GM12878 (cell line): ENCODE measurements around the gene CCDC88C.

Source experiments
- BHLHE40 ChIP-seq, 2 experiments: fragments of 450-650 bp in 1 of 2; IDR thresholded peaks; 2 replicates each; pipeline ENCODE4 v1.6.1; 2011 to 2017; ENCODE audit warnings: low read depth in 2 of 2, borderline replicate concordance in 1 of 2, improper control_type of control experiment in 1 of 2, low read length in 1 of 2, mild to moderate bottlenecking in 1 of 2
- CBX3 ChIP-seq: fragments of 200-600 bp; sonication (generic); IDR thresholded peaks from 2 replicates; pipeline ENCODE4 v1.6.1; 2016; ENCODE audit warnings: low read depth, borderline replicate concordance
- CHD4 ChIP-seq: fragments of 200-600 bp; sonication (generic); IDR thresholded peaks from 2 replicates; pipeline ENCODE4 v1.6.1; 2016; ENCODE audit warnings: mild to moderate bottlenecking
- CREM ChIP-seq: IDR thresholded peaks from 2 replicates; pipeline ENCODE4 v1.6.1; 2014; ENCODE audit warnings: antibody characterized with exemption, low read depth
- EP300 ChIP-seq, 2 experiments: fragments of 150-350 bp in 1 of 2; IDR thresholded peaks; 2 replicates each; pipeline ENCODE4 v1.6.1; 2011 to 2012; ENCODE audit warnings: low read depth in 2 of 2, low read length in 2 of 2, borderline replicate concordance in 1 of 2, improper control_type of control experiment in 1 of 2, inconsistent platforms in 1 of 2; ENCODE audit not compliant: control insufficient read depth in 1 of 2
- GABPA ChIP-seq: IDR thresholded peaks from 2 replicates; pipeline ENCODE4 v1.6.1; 2014; ENCODE audit warnings: antibody characterized with exemption, low read depth, mild to moderate bottlenecking, inconsistent platforms
- SUZ12 ChIP-seq: fragments of 200-600 bp; sonication (generic); IDR thresholded peaks from one replicate; pipeline ENCODE4 v1.6.1; 2018; ENCODE audit warnings: antibody characterized with exemption, mild to moderate bottlenecking; ENCODE audit not compliant: unreplicated experiment
- TF ChIP-seq, protein P1 (sequence below), 3 experiments: IDR thresholded peaks in 2 of 3; conservative IDR thresholded peaks in 1 of 3; 2 replicates each; pipeline ENCODE4 v1.5.1; 2011; ENCODE audit warnings: low read depth in 3 of 3, low read length in 3 of 3, mild to moderate bottlenecking in 3 of 3, control low read depth in 2 of 3, moderate library complexity in 2 of 3, inconsistent platforms in 1 of 3, mixed read lengths in 1 of 3; ENCODE audit not compliant: control insufficient read depth in 2 of 3, insufficient read depth in 1 of 3; ENCODE audit errors: extremely low read depth in 1 of 3

- TF ChIP-seq CREM, result no peak
- TF ChIP-seq, protein P1, sequence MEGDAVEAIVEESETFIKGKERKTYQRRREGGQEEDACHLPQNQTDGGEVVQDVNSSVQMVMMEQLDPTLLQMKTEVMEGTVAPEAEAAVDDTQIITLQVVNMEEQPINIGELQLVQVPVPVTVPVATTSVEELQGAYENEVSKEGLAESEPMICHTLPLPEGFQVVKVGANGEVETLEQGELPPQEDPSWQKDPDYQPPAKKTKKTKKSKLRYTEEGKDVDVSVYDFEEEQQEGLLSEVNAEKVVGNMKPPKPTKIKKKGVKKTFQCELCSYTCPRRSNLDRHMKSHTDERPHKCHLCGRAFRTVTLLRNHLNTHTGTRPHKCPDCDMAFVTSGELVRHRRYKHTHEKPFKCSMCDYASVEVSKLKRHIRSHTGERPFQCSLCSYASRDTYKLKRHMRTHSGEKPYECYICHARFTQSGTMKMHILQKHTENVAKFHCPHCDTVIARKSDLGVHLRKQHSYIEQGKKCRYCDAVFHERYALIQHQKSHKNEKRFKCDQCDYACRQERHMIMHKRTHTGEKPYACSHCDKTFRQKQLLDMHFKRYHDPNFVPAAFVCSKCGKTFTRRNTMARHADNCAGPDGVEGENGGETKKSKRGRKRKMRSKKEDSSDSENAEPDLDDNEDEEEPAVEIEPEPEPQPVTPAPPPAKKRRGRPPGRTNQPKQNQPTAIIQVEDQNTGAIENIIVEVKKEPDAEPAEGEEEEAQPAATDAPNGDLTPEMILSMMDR (IDR thresholded peaks at IDR 0.05 in 2 of 3, conservative IDR thresholded peaks at IDR 0.05 in 1 of 3; ENCODE audit: control insufficient read depth in 2 of 3, extremely low read depth in 1 of 3, insufficient read depth in 1 of 3, low read depth in 3 of 3, low read length in 3 of 3), result no peak
- TF ChIP-seq CBX3, result no peak
- TF ChIP-seq GABPA, result no peak
- TF ChIP-seq BHLHE40 (IDR thresholded peaks at IDR 0.05; ENCODE audit: borderline replicate concordance in 1 of 2, low read depth in 2 of 2, low read length in 1 of 2), result no peak
- no peak for TF ChIP-seq CHD4
- TF ChIP-seq EP300 (IDR thresholded peaks at IDR 0.05; ENCODE audit: borderline replicate concordance in 1 of 2, control insufficient read depth in 1 of 2, low read depth in 2 of 2, low read length in 2 of 2), result no peak
- TF ChIP-seq SUZ12, result no peak
Measured at GRCh38 chr14:91343051-91343450, 74.6 kb downstream of the CCDC88C start.
